Endothelial cell of umbilical vein (primary cell): ENCODE results near the gene TBC1D24. TPM values are rescaled to one million over a fixed set of nuclear protein-coding genes. Genes with fewer than 3 reads are reported as not detected.

Experiments used
- BruUV-seq: library from RNA; stranded (reverse); fragments of 400-500 nt; replicated peaks from 2 replicates; lab custom pipeline; 2021; lab: Mats Ljungman, UMichigan
- CTCF ChIA-PET: fragments of 300-600, 350-600 bp; sonication (Branson Sonifier 250); formaldehyde crosslinking; loops from one replicate; lab custom pipeline; 2021; ENCODE audit warnings: antibody characterized with exemption, inconsistent platforms; lab: Charles Lee
- POLR2A ChIA-PET: fragments of 300-600, 350-600 bp; sonication (Branson Sonifier 250); formaldehyde crosslinking; loops from one replicate; lab custom pipeline; 2021; ENCODE audit warnings: antibody characterized with exemption, inconsistent platforms; lab: Charles Lee
- DNase-seq: peaks from one replicate; pipeline ENCODE4 v3.0.0-alpha.2; 2011; ENCODE audit warnings: low read depth, low spot score
- FAIRE-seq: peaks from 2 replicates; lab custom pipeline; 2011; peaks lifted over from hg19 to GRCh38; lab: Jason Lieb, UNC
- H2AFZ ChIP-seq: 2 replicates; pipeline ENCODE4 v1.6.0; 2012; ENCODE audit warnings: low read depth, low read length, control low read depth, inconsistent platforms
- H3K27ac ChIP-seq: 2 replicates; pipeline ENCODE4 v1.5.1; 2011; ENCODE audit warnings: low read depth, mild to moderate bottlenecking, control low read depth, low read length, moderate library complexity; ENCODE audit not compliant: insufficient read depth
- H3K27me3 ChIP-seq, 2 experiments: 2 replicates each; pipeline versions ENCODE4 v1.6.0 to v1.6.1; 2011; ENCODE audit warnings: low read length in 2 of 2, mixed read lengths in 1 of 2; ENCODE audit not compliant: control insufficient read depth in 2 of 2, insufficient read depth in 2 of 2
- H3K36me3 ChIP-seq, 2 experiments: 2 replicates in 1 of 2; 3 replicates in 1 of 2; pipeline ENCODE4 v1.5.1; 2011; ENCODE audit warnings: low read length in 2 of 2, mild to moderate bottlenecking in 1 of 2, moderate library complexity in 1 of 2; ENCODE audit not compliant: control insufficient read depth in 2 of 2, insufficient read depth in 2 of 2; ENCODE audit errors: extremely low read depth in 1 of 2
- H3K4me1 ChIP-seq: 3 replicates; pipeline ENCODE4 v1.5.1; 2011; ENCODE audit warnings: mild to moderate bottlenecking, low read length; ENCODE audit not compliant: control insufficient read depth, insufficient read depth; ENCODE audit errors: extremely low read depth
- H3K4me2 ChIP-seq: 2 replicates; pipeline ENCODE4 v1.6.1; 2011; ENCODE audit warnings: low read length, control low read depth, mixed read lengths; ENCODE audit not compliant: insufficient read depth
- H3K4me3 ChIP-seq, 3 experiments: fragments of 200-600 bp in 1 of 3; sonication (generic), shearing (Covaris generic) in 1 of 3; replicated peaks in 1 of 3; 2 replicates each; pipeline ENCODE4 v1.5.1; 2011 to 2016; ENCODE audit warnings: control low read depth in 3 of 3, low read length in 3 of 3, mild to moderate bottlenecking in 2 of 3, inconsistent platforms in 1 of 3, low read depth in 1 of 3, moderate library complexity in 1 of 3; ENCODE audit not compliant: insufficient read depth in 1 of 3
- H3K79me2 ChIP-seq: 2 replicates; pipeline ENCODE4 v1.6.0; 2012; ENCODE audit warnings: low read length, inconsistent platforms; ENCODE audit not compliant: control insufficient read depth, insufficient read depth
- H3K9ac ChIP-seq: replicated peaks from 2 replicates; pipeline ENCODE3; 2011; ENCODE audit warnings: low read length, control low read depth; ENCODE audit not compliant: insufficient read depth; ENCODE audit errors: extremely low read depth
- H3K9me1 ChIP-seq: replicated peaks from 3 replicates; pipeline ENCODE4 v1.6.0; 2011; ENCODE audit warnings: mild to moderate bottlenecking, low read length; ENCODE audit not compliant: control insufficient read depth, insufficient read depth; ENCODE audit errors: extremely low read depth
- H3K9me3 ChIP-seq: replicated peaks from 2 replicates; pipeline ENCODE4 v1.5.1; 2012; ENCODE audit warnings: low read length, inconsistent platforms; ENCODE audit not compliant: control insufficient read depth, insufficient read depth
- H4K20me1 ChIP-seq: replicated peaks from 2 replicates; pipeline ENCODE3; 2011; ENCODE audit warnings: mild to moderate bottlenecking, low read length; ENCODE audit not compliant: control insufficient read depth, insufficient read depth; ENCODE audit errors: extremely low read depth
- EZH2 ChIP-seq: IDR thresholded peaks from 2 replicates; pipeline ENCODE4 v1.6.1; 2012; ENCODE audit warnings: borderline replicate concordance, low read depth, mild to moderate bottlenecking, moderate library complexity, low read length, inconsistent platforms; ENCODE audit not compliant: severe bottlenecking
- FOS ChIP-seq: IDR thresholded peaks from 2 replicates; pipeline ENCODE4 v1.6.1; 2011; ENCODE audit warnings: mild to moderate bottlenecking, low read length, moderate library complexity, borderline replicate concordance; ENCODE audit not compliant: insufficient read depth
- GATA2 ChIP-seq: IDR thresholded peaks from 2 replicates; pipeline ENCODE4 v1.7.0; 2011; ENCODE audit warnings: low read depth, mild to moderate bottlenecking, moderate library complexity, mixed read lengths, low read length; ENCODE audit not compliant: insufficient read length, insufficient read depth
- JUN ChIP-seq: IDR thresholded peaks from 2 replicates; pipeline ENCODE4 v1.6.1; 2011; ENCODE audit warnings: borderline replicate concordance, low read depth; ENCODE audit not compliant: insufficient read length, insufficient read depth
- MYC ChIP-seq: IDR thresholded peaks from one replicate; pipeline ENCODE4 v1.6.1; 2011; ENCODE audit warnings: mild to moderate bottlenecking, low read depth, low read length
- POLR2A ChIP-seq: IDR thresholded peaks from 2 replicates; pipeline ENCODE4 v1.6.1; 2012; ENCODE audit warnings: low read depth, mild to moderate bottlenecking, control low read depth, low read length
- POLR2AphosphoS5 ChIP-seq: IDR thresholded peaks from 2 replicates; pipeline ENCODE4 v1.6.1; 2012; ENCODE audit warnings: low read depth, mild to moderate bottlenecking, control low read depth, low read length, moderate library complexity; ENCODE audit not compliant: insufficient read depth
- dilution Hi-C: fragments of 300-500 bp; cut with MboI; formaldehyde crosslinking; loops from one replicate; pipeline ENCODE4 v1.15.0; 2019; ENCODE audit warnings: low sequenced_read_pairs; ENCODE audit not compliant: extremely low pct_ligation_motif_present
- intact Hi-C: fragments of 100-400 bp; cut with micrococcal nuclease; formaldehyde crosslinking; loops from one replicate; pipeline ENCODE4 v1.10.0; 2022
- polyA plus RNA-seq, 4 experiments: library from polyadenylated mRNA; depleted of rRNA in 3 of 4; stranded (reverse) in 3 of 4; unstranded in 1 of 4; fragments of >200 nt; gene quantifications; 2 replicates each; pipeline versions ENCODE4 v1.2.1 to v1.2.3, GENCODE V29; 2011 to 2012; ENCODE audit warnings: missing spikeins in 1 of 4
- total RNA-seq: library from RNA; stranded (reverse); gene quantifications from 2 replicates; pipeline ENCODE4 v1.2.3, GENCODE V29; 2021
- TF ChIP-seq, protein P1 (sequence below): IDR thresholded peaks from 2 replicates; pipeline ENCODE4 v1.6.1; 2011; ENCODE audit not compliant: insufficient read depth, insufficient read length
- TF ChIP-seq, protein P2 (sequence below), 2 donors: IDR thresholded peaks; 1 replicate in 1 of 2; 2 replicates in 1 of 2; pipeline ENCODE4 v1.5.1; 2011; ENCODE audit warnings: low read length in 2 of 2, mild to moderate bottlenecking in 2 of 2, moderate library complexity in 2 of 2, control low read depth in 1 of 2, inconsistent platforms in 1 of 2, low read depth in 1 of 2; ENCODE audit not compliant: insufficient read depth in 1 of 2; ENCODE audit errors: extremely low read depth in 1 of 2

TBC1D24 gene
- total and polyA plus RNA-seq, 2 donors (not counting 3 experiments of a cell fraction or from before 2014, with no cell fraction given), result 8.1 to 22.8 TPM

DNA sequence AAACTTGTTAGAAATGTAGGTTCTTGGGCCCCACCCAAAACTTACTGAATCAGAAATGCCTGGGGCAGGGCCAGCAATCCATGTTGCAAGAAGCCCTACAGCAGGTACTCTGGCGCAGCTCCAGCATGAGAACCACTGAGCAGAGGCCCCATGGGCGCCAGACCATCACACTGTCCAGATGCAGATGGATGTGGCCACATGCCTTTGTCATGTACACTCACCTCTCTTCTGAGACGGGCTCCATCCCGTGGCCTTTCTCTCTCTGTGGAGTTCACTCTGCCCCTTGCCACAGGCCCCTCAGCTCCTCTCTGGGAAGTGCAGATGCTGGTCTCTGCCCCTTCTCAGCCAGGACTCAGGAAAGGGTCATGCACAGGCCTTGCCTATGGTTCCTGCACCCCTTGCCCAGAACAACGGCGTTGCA lies 48.0 kb upstream of the TBC1D24 start:
- H4K20me1 ChIP-seq, result no peaks in the 10 kb centered on the region
- no TSS peak for BruUV-seq
- H3K9ac ChIP-seq, result no peak overlapping the region
- dilution Hi-C loops, result no loop called here
- DNase-seq (no peak), FAIRE-seq (no peak)
- ChIA-PET POLR2A (no interaction called here), CTCF (interaction anchor here (0.5 to 2.4 kb wide), 3 partner anchors 13 to 461 kb away, joined by 3 to 8 read pairs (median 5); no protein-coding TSS in a partner anchor)
- peaks cover 23% of the 10 kb centered on the region for H3K79me2 ChIP-seq
- no peaks in the 10 kb centered on the region for H3K27me3 ChIP-seq
- no peak overlapping the region for H3K4me3 ChIP-seq
- peaks cover 0 to under 1% of the 10 kb centered on the region in 2 experiments for H3K36me3 ChIP-seq
- no peak overlapping the region for H3K4me2 ChIP-seq
- no peaks in the 10 kb centered on the region for H3K9me3 ChIP-seq
- peaks cover 21% of the 10 kb centered on the region for H3K4me1 ChIP-seq
- intact Hi-C loops, result loop anchor here (10.0 kb wide), 1 partner anchor 132 kb away; no protein-coding TSS in a partner anchor
- H2AFZ ChIP-seq, result no peak overlapping the region
- TF ChIP-seq, protein P1, sequence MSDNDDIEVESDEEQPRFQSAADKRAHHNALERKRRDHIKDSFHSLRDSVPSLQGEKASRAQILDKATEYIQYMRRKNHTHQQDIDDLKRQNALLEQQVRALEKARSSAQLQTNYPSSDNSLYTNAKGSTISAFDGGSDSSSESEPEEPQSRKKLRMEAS, result no peak
- TF ChIP-seq EZH2 (no peak), FOS (no peak), GATA2 (no peak), JUN (no peak), MYC (no peak)
- H3K9me1 ChIP-seq, result no peaks in the 10 kb centered on the region
- H3K27ac ChIP-seq, result no peak overlapping the region

DNA sequence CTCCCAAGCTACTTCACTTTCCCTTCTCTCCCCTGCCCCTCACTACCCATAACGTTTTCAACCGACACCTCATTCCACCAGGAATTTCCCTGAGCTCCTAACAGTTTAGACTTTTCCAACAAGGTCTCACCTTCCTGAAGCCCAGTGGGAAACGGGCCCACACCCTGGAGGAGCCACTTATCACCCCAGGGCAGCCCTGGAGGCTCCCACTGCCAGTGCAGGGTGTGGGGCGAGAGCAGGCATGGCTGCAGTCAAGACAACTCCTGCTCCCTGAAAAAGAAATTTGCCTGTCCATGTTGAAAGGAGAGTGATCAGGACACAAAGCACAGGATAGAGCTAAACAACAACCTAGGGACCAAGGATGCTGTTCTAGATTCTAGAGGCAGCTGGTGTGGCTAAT lies 47.4 kb upstream of the TBC1D24 start:
- no peak overlapping the region for H3K4me3 ChIP-seq
- FAIRE-seq (no peak), DNase-seq (no peak)
- BruUV-seq, result no TSS peak
- H2AFZ ChIP-seq, result no peak overlapping the region
- no peak for TF ChIP-seq POLR2AphosphoS5
- TF ChIP-seq, protein P2, sequence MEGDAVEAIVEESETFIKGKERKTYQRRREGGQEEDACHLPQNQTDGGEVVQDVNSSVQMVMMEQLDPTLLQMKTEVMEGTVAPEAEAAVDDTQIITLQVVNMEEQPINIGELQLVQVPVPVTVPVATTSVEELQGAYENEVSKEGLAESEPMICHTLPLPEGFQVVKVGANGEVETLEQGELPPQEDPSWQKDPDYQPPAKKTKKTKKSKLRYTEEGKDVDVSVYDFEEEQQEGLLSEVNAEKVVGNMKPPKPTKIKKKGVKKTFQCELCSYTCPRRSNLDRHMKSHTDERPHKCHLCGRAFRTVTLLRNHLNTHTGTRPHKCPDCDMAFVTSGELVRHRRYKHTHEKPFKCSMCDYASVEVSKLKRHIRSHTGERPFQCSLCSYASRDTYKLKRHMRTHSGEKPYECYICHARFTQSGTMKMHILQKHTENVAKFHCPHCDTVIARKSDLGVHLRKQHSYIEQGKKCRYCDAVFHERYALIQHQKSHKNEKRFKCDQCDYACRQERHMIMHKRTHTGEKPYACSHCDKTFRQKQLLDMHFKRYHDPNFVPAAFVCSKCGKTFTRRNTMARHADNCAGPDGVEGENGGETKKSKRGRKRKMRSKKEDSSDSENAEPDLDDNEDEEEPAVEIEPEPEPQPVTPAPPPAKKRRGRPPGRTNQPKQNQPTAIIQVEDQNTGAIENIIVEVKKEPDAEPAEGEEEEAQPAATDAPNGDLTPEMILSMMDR (IDR thresholded peaks at IDR 0.05; ENCODE audit: extremely low read depth in 1 of 2, insufficient read depth in 1 of 2, low read depth in 1 of 2, low read length in 2 of 2), result no peak
- TF ChIP-seq JUN, result no peak
- TF ChIP-seq POLR2A, result no peak
- TF ChIP-seq EZH2, result no peak
- no peaks in the 10 kb centered on the region for H3K9me1 ChIP-seq
- no peaks in the 10 kb centered on the region for H3K27me3 ChIP-seq
- ChIA-PET POLR2A (no interaction called here), CTCF (interaction anchor here (0.5 to 4.0 kb wide), 4 partner anchors 12 to 74 kb away, joined by 3 to 25 read pairs (median 6); no protein-coding TSS in a partner anchor)
- H3K27ac ChIP-seq, result no peak overlapping the region
- H3K9me3 ChIP-seq, result no peaks in the 10 kb centered on the region
- intact Hi-C loops (loop anchor here (10.0 kb wide), 1 partner anchor 133 kb away; no protein-coding TSS in a partner anchor), dilution Hi-C loops (no loop called here)
- H3K9ac ChIP-seq, result no peak overlapping the region
- H3K36me3 ChIP-seq, result peaks cover 0 to 5% of the 10 kb centered on the region in 2 experiments
- H4K20me1 ChIP-seq, result no peaks in the 10 kb centered on the region
- no peak overlapping the region for H3K4me2 ChIP-seq
- H3K79me2 ChIP-seq, result peaks cover 28% of the 10 kb centered on the region
- peaks cover 21% of the 10 kb centered on the region for H3K4me1 ChIP-seq
